OCI-LY3 (cell line): ENCODE results near the gene WFS1.

Source experiments
- H2AFZ ChIP-seq: fragments of 200-600, 300-600 bp; shearing (Covaris generic); 2 replicates; pipeline ENCODE4 v1.6.0; 2014; ENCODE audit warnings: antibody characterized with exemption, low read depth, low read length
- H3K27ac ChIP-seq: fragments of 200-600, 300-600 bp; sonication (generic); 2 replicates; pipeline ENCODE4 v1.5.1; 2014; ENCODE audit warnings: mild to moderate bottlenecking, low read length, moderate library complexity, mixed read lengths
- H3K27me3 ChIP-seq: fragments of 200-600, 300-600 bp; sonication (generic); 2 replicates; pipeline ENCODE4 v1.6.1; 2014; ENCODE audit warnings: low read depth, low read length, mixed read lengths
- H3K36me3 ChIP-seq: fragments of 200-600, 300-600 bp; sonication (generic); replicated peaks from 2 replicates; pipeline ENCODE3; 2014; ENCODE audit warnings: low read depth, low read length, mixed read lengths
- H3K4me1 ChIP-seq: fragments of 300-600, 200-600 bp; sonication (generic); 2 replicates; pipeline ENCODE4 v1.6.1; 2014; ENCODE audit warnings: low read length, mixed read lengths
- H3K4me2 ChIP-seq: fragments of 200-600, 300-600 bp; sonication (generic); 2 replicates; pipeline ENCODE4 v1.6.1; 2014; ENCODE audit warnings: low read length, mixed read lengths
- H3K4me3 ChIP-seq: fragments of 300-600, 200-600 bp; sonication (generic); 2 replicates; pipeline ENCODE4 v1.5.1; 2014; ENCODE audit warnings: antibody characterized with exemption, mild to moderate bottlenecking, low read length, moderate library complexity
- H3K79me2 ChIP-seq: fragments of 300-600, 200-600 bp; shearing (Covaris generic); 2 replicates; pipeline ENCODE4 v1.6.1; 2014; ENCODE audit warnings: mild to moderate bottlenecking, low read length, mixed read lengths
- H3K9ac ChIP-seq: fragments of 300-600, 200-600 bp; shearing (Covaris generic); 2 replicates; pipeline ENCODE4 v1.6.0; 2014; ENCODE audit warnings: mild to moderate bottlenecking, low read length, moderate library complexity
- H3K9me3 ChIP-seq: fragments of 200-600, 300-600 bp; shearing (Covaris generic); 2 replicates; pipeline ENCODE4 v1.6.1; 2014; ENCODE audit warnings: low read length, mixed read lengths; ENCODE audit not compliant: insufficient read depth
- H4K20me1 ChIP-seq: fragments of 200-600, 300-600 bp; sonication (generic); 2 replicates; pipeline ENCODE4 v1.6.1; 2016; ENCODE audit warnings: low read length, mixed read lengths; ENCODE audit not compliant: insufficient read depth
- CTCF ChIP-seq: fragments of 200-600, 300-600 bp; sonication (generic); IDR thresholded peaks from 2 replicates; pipeline ENCODE4 v1.5.1; 2014; ENCODE audit warnings: antibody characterized with exemption, low read length, low read depth
- EZH2phosphoT487 ChIP-seq: fragments of 200-600 bp; shearing (Covaris generic); IDR thresholded peaks from 2 replicates; pipeline ENCODE4 v1.6.1; 2018; ENCODE audit warnings: antibody characterized with exemption, mixed run types, low read depth

WFS1 gene

GRCh38 chr4:6278801-6279197 lies 9.1 kb downstream of the WFS1 start:
- Histone ChIP-seq H3K36me3 (no peaks in the 10 kb centered on the region), H3K4me2 (no peak overlapping the region), H4K20me1 (no peaks in the 10 kb centered on the region), H3K9ac (no peak overlapping the region), H3K79me2 (no peaks in the 10 kb centered on the region), H3K27me3 (no peaks in the 10 kb centered on the region), H3K9me3 (no peaks in the 10 kb centered on the region), H3K4me1 (no peaks in the 10 kb centered on the region), H2AFZ (no peak overlapping the region), H3K27ac (no peak overlapping the region), H3K4me3 (no peak overlapping the region)
- TF ChIP-seq EZH2phosphoT487 (no peak), CTCF (no peak)

- Histone ChIP-seq H3K4me2 (no peak overlapping the region), H2AFZ (no peak overlapping the region), H3K4me1 (no peaks in the 10 kb centered on the region), H3K27me3 (no peaks in the 10 kb centered on the region), H3K4me3 (no peak overlapping the region), H3K9me3 (no peaks in the 10 kb centered on the region), H3K27ac (no peak overlapping the region), H3K79me2 (no peaks in the 10 kb centered on the region), H4K20me1 (no peaks in the 10 kb centered on the region), H3K36me3 (no peaks in the 10 kb centered on the region), H3K9ac (no peak overlapping the region)
- TF ChIP-seq CTCF (no peak), EZH2phosphoT487 (no peak)
Measured at GRCh38 chr4:6279582-6280289, 10.1 kb downstream of the WFS1 start.

- Histone ChIP-seq H3K36me3 (no peaks in the 10 kb centered on the region), H3K4me3 (no peak overlapping the region), H3K27ac (no peak overlapping the region), H3K79me2 (no peaks in the 10 kb centered on the region), H3K9ac (no peak overlapping the region), H3K27me3 (no peaks in the 10 kb centered on the region), H3K4me2 (no peak overlapping the region), H4K20me1 (no peaks in the 10 kb centered on the region), H3K9me3 (no peaks in the 10 kb centered on the region), H3K4me1 (no peaks in the 10 kb centered on the region), H2AFZ (no peak overlapping the region)
- TF ChIP-seq CTCF (no peak), EZH2phosphoT487 (no peak)
Measured at GRCh38 chr4:6280365-6280996, 10.8 kb downstream of the WFS1 start.

GRCh38 chr4:6281436-6282313 lies 12.0 kb downstream of the WFS1 start:
- Histone ChIP-seq H2AFZ (no peak overlapping the region), H3K27ac (no peak overlapping the region), H3K4me1 (no peaks in the 10 kb centered on the region), H3K4me3 (no peak overlapping the region), H4K20me1 (no peaks in the 10 kb centered on the region), H3K27me3 (no peaks in the 10 kb centered on the region), H3K36me3 (no peaks in the 10 kb centered on the region), H3K9ac (no peak overlapping the region), H3K4me2 (no peak overlapping the region), H3K79me2 (no peaks in the 10 kb centered on the region), H3K9me3 (no peaks in the 10 kb centered on the region)
- TF ChIP-seq EZH2phosphoT487 (no peak), CTCF (no peak)
